ENCODE data around the gene TSPAN9. TPM values are rescaled to one million over a fixed set of nuclear protein-coding genes. Genes with fewer than 3 reads are reported as not detected.

TSPAN9 gene
- polyA plus RNA-seq, 1 donor (not counting 4 experiments of a cell fraction or from before 2014, with no cell fraction given): 27.5 TPM

DNA sequence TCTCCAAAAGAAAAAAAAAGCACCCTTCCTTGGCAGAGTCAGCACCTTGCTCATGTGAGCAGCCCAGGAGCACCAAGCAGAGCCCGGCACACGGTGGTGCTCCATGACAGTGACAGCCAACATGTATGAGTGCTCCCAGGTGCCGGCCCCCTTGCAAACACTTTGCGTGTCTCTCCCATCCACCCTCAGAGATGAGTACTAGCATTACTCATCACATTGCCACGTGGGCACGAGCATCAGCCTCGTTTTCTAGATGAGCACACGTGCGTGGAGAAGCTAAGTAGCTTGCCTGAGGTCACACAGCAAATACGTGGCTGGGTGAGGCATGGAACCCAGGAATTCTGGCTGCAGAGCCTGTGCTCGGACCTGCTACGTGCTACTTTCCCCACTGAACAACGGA lies 235.9 kb downstream of the TSPAN9 start:
- H3K27me3 ChIP-seq (ENCODE audit: control insufficient read depth, extremely low read depth, insufficient read depth, low read length): no peaks in the 10 kb centered on the region
- peak overlapping the region; percentile 30 for H3K9ac ChIP-seq (ENCODE audit: control insufficient read depth, extremely low read depth, insufficient read depth, low read length)
- H4K20me1 ChIP-seq (ENCODE audit: control insufficient read depth, extremely low read depth, insufficient read depth, low read length): no peaks in the 10 kb centered on the region
- TF ChIP-seq, protein P1, sequence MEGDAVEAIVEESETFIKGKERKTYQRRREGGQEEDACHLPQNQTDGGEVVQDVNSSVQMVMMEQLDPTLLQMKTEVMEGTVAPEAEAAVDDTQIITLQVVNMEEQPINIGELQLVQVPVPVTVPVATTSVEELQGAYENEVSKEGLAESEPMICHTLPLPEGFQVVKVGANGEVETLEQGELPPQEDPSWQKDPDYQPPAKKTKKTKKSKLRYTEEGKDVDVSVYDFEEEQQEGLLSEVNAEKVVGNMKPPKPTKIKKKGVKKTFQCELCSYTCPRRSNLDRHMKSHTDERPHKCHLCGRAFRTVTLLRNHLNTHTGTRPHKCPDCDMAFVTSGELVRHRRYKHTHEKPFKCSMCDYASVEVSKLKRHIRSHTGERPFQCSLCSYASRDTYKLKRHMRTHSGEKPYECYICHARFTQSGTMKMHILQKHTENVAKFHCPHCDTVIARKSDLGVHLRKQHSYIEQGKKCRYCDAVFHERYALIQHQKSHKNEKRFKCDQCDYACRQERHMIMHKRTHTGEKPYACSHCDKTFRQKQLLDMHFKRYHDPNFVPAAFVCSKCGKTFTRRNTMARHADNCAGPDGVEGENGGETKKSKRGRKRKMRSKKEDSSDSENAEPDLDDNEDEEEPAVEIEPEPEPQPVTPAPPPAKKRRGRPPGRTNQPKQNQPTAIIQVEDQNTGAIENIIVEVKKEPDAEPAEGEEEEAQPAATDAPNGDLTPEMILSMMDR (optimal IDR thresholded peaks at IDR 0.05 in 1 of 3, IDR thresholded peaks at IDR 0.05 in 1 of 3, conservative IDR thresholded peaks at IDR 0.05 in 1 of 3; ENCODE audit: extremely low read depth in 1 of 3, insufficient read depth in 2 of 3, low read length in 3 of 3): peak in 1 of 3 experiments; percentile 8
- TF ChIP-seq EZH2 (IDR thresholded peaks at IDR 0.05; ENCODE audit: low read length): no peak
- no peaks in the 10 kb centered on the region for H3K9me1 ChIP-seq (ENCODE audit: control insufficient read depth, extremely low read depth, insufficient read depth, low read length)
- H3K4me1 ChIP-seq (ENCODE audit: control insufficient read depth, extremely low read depth, insufficient read depth, low read length): peaks cover 62% of the 10 kb centered on the region
- H3K79me2 ChIP-seq (ENCODE audit: control insufficient read depth, insufficient read depth, low read length): no peaks in the 10 kb centered on the region
- H3K4me2 ChIP-seq (ENCODE audit: control insufficient read depth, extremely low read depth, insufficient read depth, low read depth, low read length): peak overlapping the region; percentile 36
- H3K36me3 ChIP-seq (ENCODE audit: control insufficient read depth in 2 of 2, extremely low read depth in 1 of 2, insufficient read depth in 2 of 2, low read length in 2 of 2): no peaks in the 10 kb centered on the region
- H2AFZ ChIP-seq (ENCODE audit: control insufficient read depth, low read length): no peak overlapping the region
- peak overlapping the region; percentile 81 for H3K27ac ChIP-seq (ENCODE audit: control insufficient read depth, insufficient read depth, low read length)
- H3K4me3 ChIP-seq (ENCODE audit: control insufficient read depth in 2 of 3, extremely low read depth in 1 of 3, insufficient read depth in 2 of 3, low read depth in 1 of 3, low read length in 3 of 3): no peak overlapping the region
- peak; percentile 84 for FAIRE-seq
- peak; percentile 91 for DNase-seq (ENCODE audit: low read depth, low spot score)
- H3K9me3 ChIP-seq (ENCODE audit: control insufficient read depth, low read depth, low read length): no peaks in the 10 kb centered on the region
- dilution Hi-C loops (cut with MboI; ENCODE audit: extremely low pct_ligation_motif_present, low sequenced_read_pairs): no loop called here

DNA sequence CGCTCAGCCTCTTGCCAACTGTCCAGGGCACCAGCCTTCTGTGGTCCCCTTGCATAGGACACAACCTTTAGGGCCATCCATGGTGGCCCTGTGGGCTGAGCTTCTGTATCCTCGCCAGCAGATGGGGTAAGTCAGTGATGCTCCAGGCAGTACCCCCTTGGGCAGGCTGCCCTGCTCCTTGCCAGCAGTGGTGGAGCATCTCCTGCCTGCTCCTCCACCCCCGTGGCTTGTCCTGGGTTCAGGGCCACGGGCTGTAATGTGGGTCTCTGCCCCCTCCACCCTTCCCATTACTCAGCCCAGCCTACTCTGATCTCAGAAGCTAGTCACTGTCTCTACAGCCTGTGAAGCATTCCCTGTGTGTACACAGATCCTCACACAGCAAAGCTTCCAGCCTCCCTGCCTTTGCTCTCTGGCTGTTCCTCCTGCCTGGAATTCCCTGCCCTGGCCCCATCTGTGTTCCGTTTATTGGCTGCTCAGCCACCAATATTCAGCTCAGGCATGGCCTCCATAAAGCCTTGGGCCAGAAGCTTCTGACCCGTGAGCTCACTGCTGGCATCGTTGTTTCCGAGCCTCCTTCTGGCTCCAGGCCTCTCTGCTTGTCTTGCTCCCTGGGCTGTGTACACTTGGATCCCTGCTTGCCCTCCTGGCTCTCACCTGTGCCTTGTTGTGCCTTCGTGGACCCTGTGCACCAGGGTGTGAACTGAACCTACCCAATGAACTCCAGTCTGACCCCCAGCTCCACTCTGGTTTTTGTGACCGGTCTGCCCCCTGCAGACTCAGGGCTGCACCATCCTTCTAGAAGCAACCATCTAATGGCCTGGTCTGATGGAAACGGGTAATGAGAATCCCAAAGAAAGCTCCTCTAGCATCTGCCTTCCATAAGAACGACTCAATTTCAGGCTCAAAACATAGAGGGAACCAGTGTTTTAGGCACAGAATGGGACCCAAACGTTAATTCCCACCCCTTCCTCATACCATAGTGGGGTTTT lies 236.8 kb downstream of the TSPAN9 start:
- Histone ChIP-seq H3K27me3 (ENCODE audit: control insufficient read depth, extremely low read depth, insufficient read depth, low read length) (no peaks in the 10 kb centered on the region), H3K4me1 (ENCODE audit: control insufficient read depth, extremely low read depth, insufficient read depth, low read length) (peaks cover 55% of the 10 kb centered on the region), H3K9me3 (ENCODE audit: control insufficient read depth, low read depth, low read length) (no peaks in the 10 kb centered on the region), H3K27ac (ENCODE audit: control insufficient read depth, insufficient read depth, low read length) (peak overlapping the region; percentile 33), H3K4me3 (ENCODE audit: control insufficient read depth in 2 of 3, extremely low read depth in 1 of 3, insufficient read depth in 2 of 3, low read depth in 1 of 3, low read length in 3 of 3) (no peak overlapping the region), H2AFZ (ENCODE audit: control insufficient read depth, low read length) (no peak overlapping the region), H3K9ac (ENCODE audit: control insufficient read depth, extremely low read depth, insufficient read depth, low read length) (peak overlapping the region; percentile 30), H3K9me1 (ENCODE audit: control insufficient read depth, extremely low read depth, insufficient read depth, low read length) (no peaks in the 10 kb centered on the region), H3K79me2 (ENCODE audit: control insufficient read depth, insufficient read depth, low read length) (no peaks in the 10 kb centered on the region), H4K20me1 (ENCODE audit: control insufficient read depth, extremely low read depth, insufficient read depth, low read length) (no peaks in the 10 kb centered on the region), H3K36me3 (ENCODE audit: control insufficient read depth in 2 of 2, extremely low read depth in 1 of 2, insufficient read depth in 2 of 2, low read length in 2 of 2) (no peaks in the 10 kb centered on the region), H3K4me2 (ENCODE audit: control insufficient read depth, extremely low read depth, insufficient read depth, low read depth, low read length) (peak overlapping the region; percentile 36)
- FAIRE-seq (no peak), DNase-seq (ENCODE audit: low read depth, low spot score) (no peak)
- dilution Hi-C loops (cut with MboI; ENCODE audit: extremely low pct_ligation_motif_present, low sequenced_read_pairs): no loop called here
- TF ChIP-seq, protein P1 (optimal IDR thresholded peaks at IDR 0.05 in 1 of 3, IDR thresholded peaks at IDR 0.05 in 1 of 3, conservative IDR thresholded peaks at IDR 0.05 in 1 of 3; ENCODE audit: extremely low read depth in 1 of 3, insufficient read depth in 2 of 3, low read length in 3 of 3): peak in 2 of 3 experiments; percentile 30 to 32
- TF ChIP-seq EZH2 (IDR thresholded peaks at IDR 0.05; ENCODE audit: low read length): no peak
